Right ventricle myocardium inferior (tissue), 1 donor: ENCODE data around the gene MAST2. TPM values are rescaled to one million over a fixed set of nuclear protein-coding genes. Genes with fewer than 3 reads are reported as not detected.
A peak's percentile ranks its signal among the peaks of the same experiment; 100 is the strongest.
"Not testable (repeated sequence)": the region's sequence is repeated elsewhere in the genome, so short reads cannot be mapped to it uniquely, and the experiment has no call there.

Experiments
- ATAC-seq: fragments of 200-7000 bp; cut with Tn5 transposase; one replicate; pipeline ENCODE4 v1.9.1; 2020; ENCODE audit warnings: mild to moderate bottlenecking, moderate library complexity
- DNase-seq: peaks from one replicate; pipeline ENCODE4 v3.0.0; 2021; ENCODE audit errors: missing footprints
- intact Hi-C: fragments of 100-400 bp; cut with DNase I; formaldehyde crosslinking; loops from one replicate; pipeline ENCODE4 v1.11.0; 2022
- total RNA-seq: library from RNA; stranded (reverse); fragmentation: NEBNext Ultra II Directional; extraction: Animal tissue kit (Norgen Biotek cat#: 25700); gene quantifications from one replicate; pipeline ENCODE4 v1.2.1, GENCODE V29; 2021
- donor health status: DM: no; HTN: yes; CAD: no; lungs with severe emphysema.

The MAST2 gene
- total RNA-seq, 1 donor from 2014 or later = 100 TPM

GRCh38 chr1:45953934-45954847 is 150.8 kb downstream of the MAST2 start:
- DNase-seq = no peak
- intact Hi-C loops = no loop called here
- peak; percentile 49 for ATAC-seq

- no peak for DNase-seq
- intact Hi-C loops = no loop called here
- no peak for ATAC-seq
Measured at GRCh38 chr1:45957684-45958083, 154.3 kb downstream of the MAST2 start.

- no peak for DNase-seq
- intact Hi-C loops = no loop called here
- ATAC-seq = no peak
Measured at GRCh38 chr1:45958317-45958716, 154.9 kb downstream of the MAST2 start.

GRCh38 chr1:45960930-45961715 is 157.7 kb downstream of the MAST2 start:
- intact Hi-C loops = no loop called here
- DNase-seq (no peak), ATAC-seq (no peak)

GRCh38 chr1:45961936-45962335 is 158.5 kb downstream of the MAST2 start:
- DNase-seq, intact Hi-C loops, ATAC-seq: not testable (repeated sequence)

GRCh38 chr1:45968941-45969666 is 165.7 kb downstream of the MAST2 start:
- ATAC-seq (no peak), DNase-seq (no peak)

GRCh38 chr1:45969866-45970265 is 166.5 kb downstream of the MAST2 start:
- DNase-seq (no peak), ATAC-seq (no peak)
- intact Hi-C loops = no loop called here

More at GRCh38 chr1:45968941-45969666, 165.7 kb downstream of the MAST2 start:
- intact Hi-C loops = no loop called here

- DNase-seq (no peak), ATAC-seq (no peak)
- intact Hi-C loops = no loop called here
Measured at GRCh38 chr1:45971335-45971734, 167.9 kb downstream of the MAST2 start.

GRCh38 chr1:45971922-45972531 is 168.6 kb downstream of the MAST2 start:
- intact Hi-C loops = no loop called here
- ATAC-seq (no peak), DNase-seq (no peak)

GRCh38 chr1:45972621-45973020 is 169.2 kb downstream of the MAST2 start:
- ATAC-seq = no peak

GRCh38 chr1:45973121-45973520 is 169.7 kb downstream of the MAST2 start:
- intact Hi-C loops = no loop called here
- DNase-seq (no peak), ATAC-seq (no peak)

More at GRCh38 chr1:45972621-45973020, 169.2 kb downstream of the MAST2 start:
- no peak for DNase-seq
- intact Hi-C loops = no loop called here

GRCh38 chr1:45974541-45975269 is 171.3 kb downstream of the MAST2 start:
- intact Hi-C loops = no loop called here
- ATAC-seq = no peak
- no peak for DNase-seq

GRCh38 chr1:45976623-45977022 is 173.2 kb downstream of the MAST2 start:
- intact Hi-C loops = no loop called here
- ATAC-seq (no peak), DNase-seq (no peak)

- no peak for ATAC-seq
- intact Hi-C loops = no loop called here
Measured at GRCh38 chr1:45979074-45979777, 175.8 kb downstream of the MAST2 start.

GRCh38 chr1:45979778-45980176 is 176.4 kb downstream of the MAST2 start:
- intact Hi-C loops = no loop called here
- ATAC-seq (no peak), DNase-seq (no peak)

More at GRCh38 chr1:45979074-45979777, 175.8 kb downstream of the MAST2 start:
- DNase-seq = no peak

- ATAC-seq (no peak), DNase-seq (no peak)
- intact Hi-C loops = no loop called here
Measured at GRCh38 chr1:45982359-45982758, 178.9 kb downstream of the MAST2 start.

- ATAC-seq = no peak
Measured at GRCh38 chr1:45983967-45984366, 180.6 kb downstream of the MAST2 start.

More at GRCh38 chr1:45983967-45984366, 180.6 kb downstream of the MAST2 start:
- intact Hi-C loops = no loop called here
- no peak for DNase-seq
